MCF 10A (cell line): ENCODE measurements around the gene SRCIN1. TPM values are rescaled to one million over a fixed set of nuclear protein-coding genes. Genes with fewer than 3 reads are reported as not detected.

Experiments used
- BruUV-seq: library from RNA; stranded (reverse); fragments of 400-500 nt; replicated peaks from 2 replicates; lab custom pipeline; 2021; lab: Mats Ljungman, UMichigan
- CTCF ChIA-PET: fragments of 300-600 bp; sonication (Branson Sonifier 250); formaldehyde crosslinking; extraction: SDS; loops from one replicate; lab custom pipeline; 2021; ENCODE audit warnings: antibody characterized with exemption, inconsistent platforms; lab: Yijun Ruan, JAX
- POLR2A ChIA-PET: fragments of 300-600, 350-650 bp; sonication (Branson Sonifier 250); formaldehyde crosslinking; extraction: SDS; loops from one replicate; lab custom pipeline; 2020; ENCODE audit warnings: antibody characterized with exemption, inconsistent platforms; lab: Yijun Ruan, JAX
- DNase-seq: peaks from one replicate; pipeline ENCODE4 v3.0.0-alpha.2; 2018; ENCODE audit not compliant: unreplicated experiment
- H3K27ac Mint-ChIP-seq: one replicate; pipeline ENCODE4 v1.8.0; 2022; ENCODE audit warnings: mild to moderate bottlenecking, low read depth, mixed read lengths; ENCODE audit not compliant: unreplicated experiment
- H3K27me3 Mint-ChIP-seq: one replicate; pipeline ENCODE4 v1.8.0; 2022; ENCODE audit warnings: mixed read lengths; ENCODE audit not compliant: insufficient read depth, unreplicated experiment
- H3K36me3 Mint-ChIP-seq: one replicate; pipeline ENCODE4 v1.8.0; 2022; ENCODE audit warnings: mild to moderate bottlenecking, moderate library complexity, mixed read lengths; ENCODE audit not compliant: insufficient read depth, unreplicated experiment
- H3K4me1 Mint-ChIP-seq: one replicate; pipeline ENCODE4 v1.8.0; 2022; ENCODE audit warnings: mixed read lengths; ENCODE audit not compliant: insufficient read depth, unreplicated experiment
- H3K4me3 Mint-ChIP-seq: one replicate; pipeline ENCODE4 v1.8.0; 2022; ENCODE audit warnings: mild to moderate bottlenecking, moderate library complexity, mixed read lengths; ENCODE audit not compliant: unreplicated experiment
- H3K9me3 Mint-ChIP-seq: one replicate; pipeline ENCODE4 v1.8.0; 2022; ENCODE audit warnings: mixed read lengths; ENCODE audit not compliant: unreplicated experiment
- CTCF ChIP-seq: fragments of 200-600 bp; IDR thresholded peaks from one replicate; pipeline ENCODE4 v1.8.0; 2022; ENCODE audit warnings: antibody characterized with exemption, mild to moderate bottlenecking; ENCODE audit not compliant: unreplicated experiment
- intact Hi-C: fragments of 100-400 bp; cut with micrococcal nuclease; formaldehyde crosslinking; loops from 2 replicates; pipeline ENCODE4 v1.14.1; 2022
- total RNA-seq: library from RNA; stranded (reverse); gene quantifications from 2 replicates; pipeline ENCODE4 v1.2.3, GENCODE V29; 2022

SRCIN1 gene
- total RNA-seq, 1 experiment from 2014 or later = 5.7 TPM

- BruUV-seq = no TSS peak
- POLR2A ChIA-PET = interaction anchor here (0.6 kb wide), 1 partner anchor 19 kb away, joined by 4 read pairs; no protein-coding TSS in a partner anchor
- CTCF ChIA-PET = no interaction called here
- peaks cover 46% of the 10 kb centered on the region for H3K27me3 Mint-ChIP-seq
- no peaks in the 10 kb centered on the region for H3K9me3 Mint-ChIP-seq
- H3K36me3 Mint-ChIP-seq = no peaks in the 10 kb centered on the region
- H3K4me3 Mint-ChIP-seq = no peak overlapping the region
- H3K4me1 Mint-ChIP-seq = no peaks in the 10 kb centered on the region
- DNase-seq = no peak
- intact Hi-C loops = no loop called here
- no peak overlapping the region for H3K27ac Mint-ChIP-seq
- no peak for TF ChIP-seq CTCF
Measured at GRCh38 chr17:38574712-38575111, 31.0 kb downstream of the SRCIN1 start.

GRCh38 chr17:38572669-38573365 lies 32.9 kb downstream of the SRCIN1 start:
- POLR2A ChIA-PET = no interaction called here
- no peaks in the 10 kb centered on the region for H3K4me1 Mint-ChIP-seq
- CTCF ChIA-PET = no interaction called here
- no peaks in the 10 kb centered on the region for H3K36me3 Mint-ChIP-seq
- H3K27me3 Mint-ChIP-seq = peaks cover 52% of the 10 kb centered on the region
- intact Hi-C loops = no loop called here
- DNase-seq = no peak
- no peak overlapping the region for H3K4me3 Mint-ChIP-seq
- H3K9me3 Mint-ChIP-seq = no peaks in the 10 kb centered on the region
- BruUV-seq = no TSS peak
- no peak for TF ChIP-seq CTCF
- no peak overlapping the region for H3K27ac Mint-ChIP-seq

GRCh38 chr17:38571833-38572668 lies 33.7 kb downstream of the SRCIN1 start:
- no peak for DNase-seq
- no peak for TF ChIP-seq CTCF
- Mint-ChIP-seq H3K4me3 (no peak overlapping the region), H3K36me3 (no peaks in the 10 kb centered on the region), H3K4me1 (no peaks in the 10 kb centered on the region), H3K9me3 (no peaks in the 10 kb centered on the region), H3K27me3 (peaks cover 54% of the 10 kb centered on the region), H3K27ac (no peak overlapping the region)
- intact Hi-C loops = no loop called here
- POLR2A ChIA-PET = no interaction called here
- CTCF ChIA-PET = interaction anchor here (0.6 kb wide), 1 partner anchor 232 kb away, joined by 3 read pairs; no protein-coding TSS in a partner anchor
- BruUV-seq = no TSS peak
